ENCODE measurements around the gene LINGO3.

DNA sequence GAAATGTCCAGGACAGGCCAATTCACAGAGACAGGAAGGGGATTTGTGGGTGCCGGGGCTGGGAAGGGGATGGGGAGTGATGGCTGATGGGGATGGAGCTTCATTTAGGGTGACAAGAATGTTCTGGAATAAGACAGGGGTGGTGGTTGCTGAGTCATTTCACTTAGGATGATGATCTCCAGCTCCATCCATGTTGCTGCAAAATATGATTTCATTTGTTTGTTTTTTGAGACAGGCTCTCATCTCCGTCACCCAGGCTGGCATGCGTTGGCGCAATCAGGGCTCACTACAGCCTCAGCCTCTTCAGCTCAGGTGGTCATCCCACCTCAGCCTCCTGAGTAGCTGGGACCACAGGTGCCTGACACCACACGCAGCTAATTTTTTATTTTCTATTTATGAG, 48.6 kb downstream of the LINGO3 start:
- TF ChIP-seq POLR2AphosphoS5 (IDR thresholded peaks at IDR 0.05) (no peak), POLR2A (IDR thresholded peaks at IDR 0.05; ENCODE audit: low read depth) (no peak), EP300 (IDR thresholded peaks at IDR 0.05) (no peak)
- TF ChIP-seq, protein P1, sequence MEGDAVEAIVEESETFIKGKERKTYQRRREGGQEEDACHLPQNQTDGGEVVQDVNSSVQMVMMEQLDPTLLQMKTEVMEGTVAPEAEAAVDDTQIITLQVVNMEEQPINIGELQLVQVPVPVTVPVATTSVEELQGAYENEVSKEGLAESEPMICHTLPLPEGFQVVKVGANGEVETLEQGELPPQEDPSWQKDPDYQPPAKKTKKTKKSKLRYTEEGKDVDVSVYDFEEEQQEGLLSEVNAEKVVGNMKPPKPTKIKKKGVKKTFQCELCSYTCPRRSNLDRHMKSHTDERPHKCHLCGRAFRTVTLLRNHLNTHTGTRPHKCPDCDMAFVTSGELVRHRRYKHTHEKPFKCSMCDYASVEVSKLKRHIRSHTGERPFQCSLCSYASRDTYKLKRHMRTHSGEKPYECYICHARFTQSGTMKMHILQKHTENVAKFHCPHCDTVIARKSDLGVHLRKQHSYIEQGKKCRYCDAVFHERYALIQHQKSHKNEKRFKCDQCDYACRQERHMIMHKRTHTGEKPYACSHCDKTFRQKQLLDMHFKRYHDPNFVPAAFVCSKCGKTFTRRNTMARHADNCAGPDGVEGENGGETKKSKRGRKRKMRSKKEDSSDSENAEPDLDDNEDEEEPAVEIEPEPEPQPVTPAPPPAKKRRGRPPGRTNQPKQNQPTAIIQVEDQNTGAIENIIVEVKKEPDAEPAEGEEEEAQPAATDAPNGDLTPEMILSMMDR (IDR thresholded peaks at IDR 0.05): no peak
